ENCODE data around the gene CDK4. TPM values are rescaled to one million over a fixed set of nuclear protein-coding genes. Genes with fewer than 3 reads are reported as not detected.
"Not testable (repeated sequence)": the region's sequence is repeated elsewhere in the genome, so short reads cannot be mapped to it uniquely, and the experiment has no call there.

Gene CDK4
- total and polyA plus RNA-seq, 2 of the 13 experiments (the other 11 are each of a cell fraction or from before 2014, with no cell fraction given) = 191 to 209 TPM

- Histone ChIP-seq H3K27me3 (ENCODE audit: control insufficient read depth in 1 of 2, insufficient read depth in 2 of 2, low read length in 2 of 2) (no peaks in the 10 kb centered on the region), H3K36me3 (replicated peaks in 1 of 2; ENCODE audit: control insufficient read depth in 1 of 2, insufficient read depth in 2 of 2, low read length in 2 of 2) (peaks cover 19 to 57% of the 10 kb centered on the region in 2 experiments), H3K4me1 (ENCODE audit: insufficient read depth, low read length) (peaks cover 5% of the 10 kb centered on the region; the same call in 1 of the 2 replicates), H3K4me2 (ENCODE audit: low read depth, low read length) (no peak overlapping the region), H3K4me3 (replicated peaks in 1 of 3; ENCODE audit: insufficient read depth in 1 of 3, low read depth in 2 of 3, low read length in 3 of 3) (no peak overlapping the region), H4K20me1 (ENCODE audit: insufficient read depth, low read length) (no peaks in the 10 kb centered on the region), H3K9me3 (ENCODE audit: low read length) (no peaks in the 10 kb centered on the region), H2AFZ (ENCODE audit: low read length) (no peak overlapping the region), H3K27ac (ENCODE audit: extremely low read length, insufficient read depth, low read length) (no peak overlapping the region), H3K79me2 (ENCODE audit: insufficient read depth, low read length) (no peaks in the 10 kb centered on the region), H3K9ac (ENCODE audit: insufficient read depth, low read depth, low read length) (no peak overlapping the region)
- WGBS (ENCODE audit: low lambda C conversion rate) = 95% methylated on average over 12 of the region's 12 CpGs
- DNase-seq (ENCODE audit: low spot score) (no peak), FAIRE-seq (no peak), ATAC-seq (no peak)
- in situ Hi-C loops (cut with HindIII; ENCODE audit: extremely low pct_ligation_motif_present, low pct_unique_long_range_greater_than_20kb) = no loop called here
- TF ChIP-seq TEAD2 (CRISPR knock-in tag; IDR thresholded peaks at IDR 0.05) (no peak), ZHX1 (CRISPR knock-in tag; IDR thresholded peaks at IDR 0.05; ENCODE audit: low read depth) (no peak), ZNF784 (CRISPR knock-in tag; IDR thresholded peaks at IDR 0.05; ENCODE audit: borderline replicate concordance) (no peak), AKAP8 (CRISPR knock-in tag; IDR thresholded peaks at IDR 0.05) (no peak), KAT8 (CRISPR knock-in tag; IDR thresholded peaks at IDR 0.05) (no peak)
- TF ChIP-seq, protein P1, sequence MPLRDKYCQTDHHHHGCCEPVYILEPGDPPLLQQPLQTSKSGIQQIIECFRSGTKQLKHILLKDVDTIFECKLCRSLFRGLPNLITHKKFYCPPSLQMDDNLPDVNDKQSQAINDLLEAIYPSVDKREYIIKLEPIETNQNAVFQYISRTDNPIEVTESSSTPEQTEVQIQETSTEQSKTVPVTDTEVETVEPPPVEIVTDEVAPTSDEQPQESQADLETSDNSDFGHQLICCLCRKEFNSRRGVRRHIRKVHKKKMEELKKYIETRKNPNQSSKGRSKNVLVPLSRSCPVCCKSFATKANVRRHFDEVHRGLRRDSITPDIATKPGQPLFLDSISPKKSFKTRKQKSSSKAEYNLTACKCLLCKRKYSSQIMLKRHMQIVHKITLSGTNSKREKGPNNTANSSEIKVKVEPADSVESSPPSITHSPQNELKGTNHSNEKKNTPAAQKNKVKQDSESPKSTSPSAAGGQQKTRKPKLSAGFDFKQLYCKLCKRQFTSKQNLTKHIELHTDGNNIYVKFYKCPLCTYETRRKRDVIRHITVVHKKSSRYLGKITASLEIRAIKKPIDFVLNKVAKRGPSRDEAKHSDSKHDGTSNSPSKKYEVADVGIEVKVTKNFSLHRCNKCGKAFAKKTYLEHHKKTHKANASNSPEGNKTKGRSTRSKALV (CRISPR knock-in tag; IDR thresholded peaks at IDR 0.05) = no peak
- no TSS peak for BruUV-seq (replicated peaks)
- CTCF ChIA-PET (ENCODE audit: low intra/inter-chr PET ratio, low total read pairs) = no interaction called here
- intact Hi-C loops (cut with micrococcal nuclease; ENCODE audit: unreplicated experiment) = no loop called here
- POLR2A ChIA-PET = no interaction called here
Observed at GRCh38 chr12:57715786-57716185, 36.3 kb downstream of the CDK4 start.

DNA sequence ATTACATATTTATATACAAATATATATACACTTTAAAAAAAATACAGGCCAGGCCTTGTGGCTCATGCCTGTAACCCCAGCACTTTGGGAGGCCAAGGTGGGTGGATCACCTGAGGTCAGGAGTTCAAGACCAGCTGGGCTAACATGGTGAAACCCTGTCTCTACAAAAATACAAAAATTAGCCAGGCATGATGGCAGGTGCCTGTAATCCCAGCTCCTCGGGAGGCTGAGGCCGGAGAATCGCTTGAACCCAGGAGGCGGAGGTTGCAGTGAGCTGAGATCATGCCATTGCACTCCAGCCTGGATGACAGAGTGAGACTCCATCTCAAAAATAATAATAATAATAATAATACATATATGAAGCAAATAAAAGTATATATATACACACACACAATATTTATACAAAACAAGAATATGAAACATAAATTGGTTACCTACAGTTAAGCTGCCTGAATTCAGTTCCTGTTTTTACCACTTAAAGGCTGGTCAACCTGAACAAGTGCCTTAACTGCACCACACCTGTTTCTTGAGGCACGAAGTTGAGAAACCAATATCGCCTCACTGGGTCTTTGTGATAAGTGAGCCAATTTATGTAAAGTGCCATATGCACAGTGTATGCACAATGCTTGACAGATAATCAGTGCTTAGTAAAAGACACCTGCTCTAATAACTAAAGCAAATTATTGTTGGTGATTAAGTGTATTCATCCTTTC lies 36.9 kb downstream of the CDK4 start:
- DNase-seq (ENCODE audit: low spot score); H3K79me2 ChIP-seq (ENCODE audit: insufficient read depth, low read length); H3K27ac ChIP-seq (ENCODE audit: extremely low read length, insufficient read depth, low read length); in situ Hi-C loops (cut with HindIII; ENCODE audit: extremely low pct_ligation_motif_present, low pct_unique_long_range_greater_than_20kb); CTCF ChIA-PET (ENCODE audit: low intra/inter-chr PET ratio, low total read pairs); H2AFZ ChIP-seq (ENCODE audit: low read length); H3K4me3 ChIP-seq (replicated peaks in 1 of 3; ENCODE audit: insufficient read depth in 1 of 3, low read depth in 2 of 3, low read length in 3 of 3); ATAC-seq; H4K20me1 ChIP-seq (ENCODE audit: insufficient read depth, low read length); BruUV-seq (replicated peaks); H3K4me1 ChIP-seq (ENCODE audit: insufficient read depth, low read length); POLR2A ChIA-PET; H3K9me3 ChIP-seq (ENCODE audit: low read length); H3K27me3 ChIP-seq (ENCODE audit: control insufficient read depth in 1 of 2, insufficient read depth in 2 of 2, low read length in 2 of 2); FAIRE-seq; intact Hi-C loops (cut with micrococcal nuclease; ENCODE audit: unreplicated experiment); H3K4me2 ChIP-seq (ENCODE audit: low read depth, low read length); H3K9ac ChIP-seq (ENCODE audit: insufficient read depth, low read depth, low read length): not testable (repeated sequence)
- H3K36me3 ChIP-seq (replicated peaks in 1 of 2; ENCODE audit: control insufficient read depth in 1 of 2, insufficient read depth in 2 of 2, low read length in 2 of 2) = peaks cover 19 to 52% of the 10 kb centered on the region in 2 experiments
- WGBS (ENCODE audit: low lambda C conversion rate) = 98% methylated on average over 6 of the region's 6 CpGs
